Osteoblast (primary cell): Measurements from ENCODE around the gene EMILIN2. TPM values are rescaled to one million over a fixed set of nuclear protein-coding genes. Genes with fewer than 3 reads are reported as not detected.

Experiments
- DNase-seq: peaks from one replicate; pipeline ENCODE4 v3.0.0; 2011; ENCODE audit warnings: low spot score, mixed read lengths; ENCODE audit not compliant: insufficient read length; ENCODE audit errors: missing footprints
- H2AFZ ChIP-seq: 2 replicates; pipeline ENCODE4 v1.6.0; 2011; ENCODE audit warnings: mild to moderate bottlenecking, low read length
- H3K27ac ChIP-seq: 2 replicates; pipeline ENCODE4 v1.5.1; 2011; ENCODE audit warnings: mild to moderate bottlenecking, low read depth, low read length, moderate library complexity
- H3K27me3 ChIP-seq: 2 replicates; pipeline ENCODE4 v1.6.0; 2012; ENCODE audit warnings: mild to moderate bottlenecking, control low read depth, inconsistent platforms, low read length, moderate library complexity; ENCODE audit not compliant: insufficient read depth
- H3K36me3 ChIP-seq: 2 replicates; pipeline ENCODE4 v1.5.1; 2011; ENCODE audit warnings: mild to moderate bottlenecking, low read length, control low read depth, moderate library complexity; ENCODE audit not compliant: insufficient read depth
- H3K4me1 ChIP-seq: 2 replicates; pipeline ENCODE4 v1.5.1; 2011; ENCODE audit warnings: mild to moderate bottlenecking, low read length, control low read depth, moderate library complexity; ENCODE audit not compliant: insufficient read depth
- H3K4me2 ChIP-seq: 2 replicates; pipeline ENCODE4 v1.6.0; 2011; ENCODE audit warnings: mild to moderate bottlenecking, low read length; ENCODE audit not compliant: insufficient read depth
- H3K4me3 ChIP-seq: fragments of 200-600 bp; sonication (generic); 3 replicates; pipeline ENCODE4 v1.5.1; 2012; ENCODE audit warnings: mild to moderate bottlenecking, low read length, inconsistent platforms; ENCODE audit not compliant: insufficient read depth
- H3K79me2 ChIP-seq: 2 replicates; pipeline ENCODE4 v1.6.0; 2012; ENCODE audit warnings: mild to moderate bottlenecking, low read length, control low read depth, inconsistent platforms; ENCODE audit not compliant: insufficient read depth
- H3K9me3 ChIP-seq: 2 replicates; pipeline ENCODE4 v1.5.1; 2011; ENCODE audit warnings: low read depth, low read length, control low read depth
- H4K20me1 ChIP-seq: 2 replicates; pipeline ENCODE4 v1.6.0; 2012; ENCODE audit warnings: mild to moderate bottlenecking, low read length, control low read depth; ENCODE audit not compliant: insufficient read depth
- total RNA-seq: library from RNA; depleted of rRNA; stranded (reverse); fragments of >200 nt; gene quantifications from 2 replicates; pipeline ENCODE4 v1.2.3, GENCODE V29; 2012
- TF ChIP-seq, protein P1 (sequence below): IDR thresholded peaks from 2 replicates; pipeline ENCODE4 v1.5.1; 2011; ENCODE audit warnings: mild to moderate bottlenecking, low read depth, low read length, moderate library complexity; ENCODE audit errors: extremely low read depth

The EMILIN2 gene
- total RNA-seq, 1 donor: 4.3 TPM

DNA sequence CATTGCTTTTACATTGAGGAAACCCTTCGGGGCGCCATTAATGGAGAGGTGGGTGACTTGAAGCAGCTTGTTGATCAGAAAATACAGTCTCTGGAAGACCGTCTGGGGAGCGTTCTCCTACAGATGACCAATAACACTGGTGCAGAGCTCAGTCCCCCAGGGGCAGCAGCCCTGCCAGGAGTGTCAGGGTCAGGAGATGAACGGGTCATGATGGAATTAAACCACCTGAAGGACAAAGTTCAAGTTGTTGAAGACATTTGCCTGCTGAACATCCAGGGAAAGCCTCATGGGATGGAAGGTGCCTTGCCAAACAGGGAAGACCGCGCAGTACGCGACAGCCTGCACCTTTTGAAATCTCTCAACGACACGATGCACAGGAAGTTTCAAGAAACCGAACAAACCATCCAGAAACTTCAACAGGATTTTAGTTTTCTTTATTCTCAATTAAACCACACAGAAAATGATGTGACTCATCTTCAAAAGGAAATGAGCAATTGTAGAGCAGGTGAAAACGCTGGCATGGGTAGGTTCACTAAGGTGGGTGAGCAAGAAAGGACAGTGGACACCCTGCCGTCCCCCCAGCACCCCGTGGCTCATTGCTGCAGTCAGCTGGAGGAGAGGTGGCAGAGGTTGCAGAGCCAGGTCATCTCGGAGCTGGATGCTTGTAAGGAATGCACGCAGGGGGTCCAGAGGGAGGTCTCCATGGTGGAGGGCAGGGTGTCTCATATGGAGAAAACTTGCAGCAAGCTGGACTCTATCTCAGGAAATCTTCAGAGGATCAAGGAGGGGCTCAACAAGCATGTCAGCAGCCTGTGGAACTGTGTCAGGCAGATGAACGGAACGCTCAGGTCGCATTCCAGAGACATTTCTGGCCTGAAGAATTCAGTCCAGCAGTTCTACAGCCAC, 45.0 kb downstream of the EMILIN2 start:
- H3K9me3 ChIP-seq: no peaks in the 10 kb centered on the region
- H3K4me1 ChIP-seq: no peaks in the 10 kb centered on the region
- H3K27me3 ChIP-seq: peaks cover 11% of the 10 kb centered on the region
- no peaks in the 10 kb centered on the region for H3K36me3 ChIP-seq
- H2AFZ ChIP-seq: no peak overlapping the region
- H3K27ac ChIP-seq: no peak overlapping the region
- no peak overlapping the region for H3K4me3 ChIP-seq
- H4K20me1 ChIP-seq: no peaks in the 10 kb centered on the region
- H3K79me2 ChIP-seq: no peaks in the 10 kb centered on the region
- no peak overlapping the region for H3K4me2 ChIP-seq
- peak; percentile 56 for DNase-seq
- TF ChIP-seq, protein P1, sequence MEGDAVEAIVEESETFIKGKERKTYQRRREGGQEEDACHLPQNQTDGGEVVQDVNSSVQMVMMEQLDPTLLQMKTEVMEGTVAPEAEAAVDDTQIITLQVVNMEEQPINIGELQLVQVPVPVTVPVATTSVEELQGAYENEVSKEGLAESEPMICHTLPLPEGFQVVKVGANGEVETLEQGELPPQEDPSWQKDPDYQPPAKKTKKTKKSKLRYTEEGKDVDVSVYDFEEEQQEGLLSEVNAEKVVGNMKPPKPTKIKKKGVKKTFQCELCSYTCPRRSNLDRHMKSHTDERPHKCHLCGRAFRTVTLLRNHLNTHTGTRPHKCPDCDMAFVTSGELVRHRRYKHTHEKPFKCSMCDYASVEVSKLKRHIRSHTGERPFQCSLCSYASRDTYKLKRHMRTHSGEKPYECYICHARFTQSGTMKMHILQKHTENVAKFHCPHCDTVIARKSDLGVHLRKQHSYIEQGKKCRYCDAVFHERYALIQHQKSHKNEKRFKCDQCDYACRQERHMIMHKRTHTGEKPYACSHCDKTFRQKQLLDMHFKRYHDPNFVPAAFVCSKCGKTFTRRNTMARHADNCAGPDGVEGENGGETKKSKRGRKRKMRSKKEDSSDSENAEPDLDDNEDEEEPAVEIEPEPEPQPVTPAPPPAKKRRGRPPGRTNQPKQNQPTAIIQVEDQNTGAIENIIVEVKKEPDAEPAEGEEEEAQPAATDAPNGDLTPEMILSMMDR: no peak

DNA sequence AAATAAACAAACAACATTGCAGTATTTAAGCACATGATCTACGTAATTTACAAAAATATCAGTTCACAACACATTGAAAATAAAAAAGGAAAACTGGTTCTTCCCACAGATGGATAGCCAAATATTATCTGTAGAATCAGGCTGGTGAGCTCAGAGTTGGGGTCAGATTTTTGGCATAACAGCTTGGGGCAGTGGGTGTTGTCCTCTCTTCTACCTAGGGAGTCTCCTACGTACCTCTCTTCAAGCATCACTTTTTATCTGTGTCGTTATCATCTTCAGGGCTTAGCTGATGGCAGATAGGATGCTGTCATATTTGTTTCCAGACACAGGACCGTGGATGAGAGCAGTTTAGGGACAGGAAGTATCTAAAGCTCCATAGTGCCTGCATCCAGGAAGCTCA, 46.2 kb downstream of the EMILIN2 start:
- no peaks in the 10 kb centered on the region for H3K79me2 ChIP-seq
- H3K4me3 ChIP-seq: no peak overlapping the region
- H3K4me1 ChIP-seq: no peaks in the 10 kb centered on the region
- H3K27ac ChIP-seq: no peak overlapping the region
- no peaks in the 10 kb centered on the region for H3K36me3 ChIP-seq
- H3K4me2 ChIP-seq: no peak overlapping the region
- no peaks in the 10 kb centered on the region for H3K9me3 ChIP-seq
- H4K20me1 ChIP-seq: no peaks in the 10 kb centered on the region
- TF ChIP-seq, protein P1: no peak
- DNase-seq: no peak
- H3K27me3 ChIP-seq: peaks cover 3% of the 10 kb centered on the region
- no peak overlapping the region for H2AFZ ChIP-seq

DNA sequence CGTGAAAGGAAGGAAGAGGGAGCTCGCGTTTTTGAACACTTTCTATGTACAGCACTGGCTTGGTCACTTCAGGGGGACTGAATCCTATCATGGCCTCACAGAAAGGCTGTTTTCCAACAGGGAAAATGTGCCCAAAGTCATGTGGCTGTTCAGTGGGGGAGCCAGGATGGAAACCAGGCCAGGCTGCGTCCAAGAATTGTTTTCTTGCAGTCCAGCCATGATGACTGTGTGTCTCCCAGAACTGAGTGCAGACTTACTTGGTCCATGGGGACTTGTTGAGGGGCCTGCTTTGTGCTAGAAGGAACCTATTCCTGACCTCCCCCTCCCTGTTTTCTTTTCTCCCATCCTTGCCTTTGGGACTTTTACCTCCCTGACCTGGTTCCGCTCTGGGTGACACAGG, 46.9 kb downstream of the EMILIN2 start:
- Histone ChIP-seq H3K27ac (no peak overlapping the region), H2AFZ (no peak overlapping the region), H3K4me1 (no peaks in the 10 kb centered on the region), H3K4me2 (no peak overlapping the region), H3K9me3 (no peaks in the 10 kb centered on the region), H3K4me3 (no peak overlapping the region), H4K20me1 (no peaks in the 10 kb centered on the region), H3K27me3 (peaks cover 3% of the 10 kb centered on the region), H3K36me3 (no peaks in the 10 kb centered on the region), H3K79me2 (no peaks in the 10 kb centered on the region)
- DNase-seq: peak; percentile 29
- TF ChIP-seq, protein P1: no peak

DNA sequence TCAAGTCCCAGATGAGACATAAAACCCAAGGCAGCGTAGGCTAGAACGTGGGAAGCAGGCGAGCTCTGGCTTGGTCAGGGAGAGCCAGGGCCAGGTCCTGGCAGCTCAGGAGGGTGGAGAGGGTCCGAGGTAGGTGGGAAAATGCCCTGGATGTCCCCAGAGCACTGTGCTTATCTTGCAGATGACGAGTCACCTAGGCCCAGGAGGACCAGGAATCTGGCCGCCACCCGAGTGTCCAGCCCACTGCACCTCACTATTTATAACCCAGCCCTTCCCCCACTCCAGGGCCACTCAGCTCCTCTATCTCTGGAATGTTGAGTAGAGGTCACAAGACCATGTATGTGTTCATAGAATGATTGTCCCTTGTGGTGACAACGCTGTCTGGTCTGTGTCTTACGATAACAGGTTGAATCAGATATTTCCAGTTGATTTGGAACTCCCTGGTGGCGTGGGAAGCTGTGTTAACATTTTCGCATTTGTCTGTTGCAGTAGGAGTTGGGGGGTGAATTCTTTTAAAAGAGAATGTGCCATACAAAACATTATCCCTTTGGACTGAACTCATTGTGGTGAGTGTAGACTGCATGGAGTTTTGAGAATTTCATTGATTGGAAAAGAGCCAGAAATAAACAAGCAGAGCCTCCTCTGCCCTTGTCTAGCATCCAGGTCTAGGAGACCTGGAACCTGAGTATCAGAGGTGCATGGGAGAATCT, 47.5 kb downstream of the EMILIN2 start:
- no peaks in the 10 kb centered on the region for H4K20me1 ChIP-seq
- H3K79me2 ChIP-seq: no peaks in the 10 kb centered on the region
- H3K36me3 ChIP-seq: no peaks in the 10 kb centered on the region
- TF ChIP-seq, protein P1: no peak
- H3K9me3 ChIP-seq: no peaks in the 10 kb centered on the region
- DNase-seq: no peak
- no peak overlapping the region for H3K4me2 ChIP-seq
- H2AFZ ChIP-seq: no peak overlapping the region
- peaks cover 3% of the 10 kb centered on the region for H3K27me3 ChIP-seq
- H3K4me1 ChIP-seq: no peaks in the 10 kb centered on the region
- H3K4me3 ChIP-seq: no peak overlapping the region
- H3K27ac ChIP-seq: no peak overlapping the region
